PC-9 (cell line): ENCODE measurements around the gene SF1. TPM values are rescaled to one million over a fixed set of nuclear protein-coding genes. Genes with fewer than 3 reads are reported as not detected.

ENCODE experiments used
- BruUV-seq: library from RNA; stranded (reverse); fragments of 400-500 nt; replicated peaks from 2 replicates; lab custom pipeline; 2021; lab: Mats Ljungman, UMichigan
- CTCF ChIA-PET: fragments of 300-600 bp; sonication (Branson Sonifier 250); formaldehyde crosslinking; loops from one replicate; lab custom pipeline; 2022; ENCODE audit warnings: antibody characterized with exemption; lab: Charles Lee
- POLR2A ChIA-PET: fragments of 300-600 bp; sonication (Branson Sonifier 250); formaldehyde crosslinking; loops from one replicate; lab custom pipeline; 2022; ENCODE audit warnings: antibody characterized with exemption; ENCODE audit not compliant: unreplicated experiment; lab: Charles Lee
- DNase-seq, 2 experiments: peaks; one replicate each; pipeline versions ENCODE4 v3.0.0 to v3.0.0-alpha.2; 2015 to 2022; ENCODE audit warnings: mixed read lengths in 1 of 2
- H2AFZ ChIP-seq: fragments of 200-600 bp; sonication (generic); 2 replicates; pipeline ENCODE4 v1.8.1; 2017; ENCODE audit warnings: antibody characterized with exemption
- H3F3A ChIP-seq: fragments of 200-600 bp; sonication (generic); 2 replicates; pipeline ENCODE4 v1.8.1; 2017; ENCODE audit warnings: antibody characterized with exemption, mild to moderate bottlenecking, low read depth; ENCODE audit not compliant: insufficient read depth
- H3K27ac ChIP-seq: fragments of 200-600 bp; sonication (generic); 2 replicates; pipeline ENCODE4 v1.6.1; 2016; ENCODE audit warnings: mixed run types
- H3K27me3 ChIP-seq: fragments of 200-600 bp; sonication (generic); 2 replicates; pipeline ENCODE4 v1.6.1; 2016; ENCODE audit warnings: low read depth, mixed run types; ENCODE audit not compliant: insufficient read depth
- H3K36me3 ChIP-seq: fragments of 200-600 bp; sonication (generic); 2 replicates; pipeline ENCODE4 v1.6.1; 2016; ENCODE audit warnings: low read depth, mixed run types
- H3K4me1 ChIP-seq: fragments of 200-600 bp; sonication (generic); replicated peaks from 2 replicates; pipeline ENCODE4 v1.6.1; 2016; ENCODE audit warnings: mixed run types; ENCODE audit not compliant: insufficient read depth
- H3K4me2 ChIP-seq: fragments of 200-600 bp; sonication (generic); 2 replicates; pipeline ENCODE4 v1.6.1; 2017; ENCODE audit warnings: mixed run types
- H3K4me3 ChIP-seq: fragments of 200-600 bp; sonication (generic); 2 replicates; pipeline ENCODE4 v1.6.1; 2016; ENCODE audit warnings: mixed run types
- H3K79me2 ChIP-seq: fragments of 200-600 bp; sonication (generic); 2 replicates; pipeline ENCODE4 v1.6.1; 2017; ENCODE audit warnings: low read depth, mixed run types
- H3K9me2 ChIP-seq: fragments of 200-600 bp; sonication (generic); 2 replicates; pipeline ENCODE4 v1.8.1; 2017; ENCODE audit warnings: mild to moderate bottlenecking; ENCODE audit not compliant: insufficient read depth
- H3K9me3 ChIP-seq: fragments of 200-600 bp; sonication (generic); 2 replicates; pipeline ENCODE4 v1.8.1; 2016; ENCODE audit warnings: low read depth; ENCODE audit not compliant: insufficient read depth
- H4K20me1 ChIP-seq: fragments of 200-600 bp; sonication (generic); 2 replicates; pipeline ENCODE4 v1.8.1; 2017; ENCODE audit not compliant: insufficient read depth
- CTCF ChIP-seq: fragments of 200-600 bp; sonication (generic); conservative IDR thresholded peaks from 2 replicates; pipeline ENCODE4 v1.6.1; 2017; ENCODE audit warnings: mixed run types, antibody characterized with exemption, mild to moderate bottlenecking, moderate library complexity
- EZH2 ChIP-seq: fragments of 200-600 bp; sonication (generic); IDR thresholded peaks from 2 replicates; pipeline ENCODE4 v1.8.0; 2017; ENCODE audit warnings: antibody characterized with exemption, low read depth
- intact Hi-C: fragments of 100-400 bp; cut with micrococcal nuclease; formaldehyde crosslinking; loops from one replicate; pipeline ENCODE4 v1.10.0; 2022; ENCODE audit not compliant: unreplicated experiment
- total RNA-seq: library from RNA; stranded (reverse); gene quantifications from 2 replicates; pipeline ENCODE4 v1.2.3, GENCODE V29; 2021

Gene SF1
- total RNA-seq, 1 experiment from 2014 or later, result 336 TPM

DNA sequence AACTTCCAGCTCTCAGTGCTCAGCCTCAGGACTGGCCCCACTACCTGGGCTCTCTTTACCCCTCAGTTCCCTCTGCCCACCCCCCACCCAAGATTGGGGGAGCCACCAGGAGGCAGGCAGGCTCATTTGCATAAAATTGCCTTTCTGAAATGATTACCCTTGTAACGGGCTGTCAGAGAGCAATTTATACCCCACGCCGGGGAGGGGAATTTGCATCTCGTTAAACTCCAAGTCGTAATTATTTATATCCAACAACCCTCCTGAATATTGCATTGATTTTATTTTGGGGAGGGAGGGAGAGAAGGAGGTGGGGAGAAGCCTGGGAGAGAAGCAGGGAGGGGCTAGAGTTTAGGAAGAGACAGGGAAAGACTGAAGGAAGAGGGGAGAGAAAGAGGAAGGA, 63.7 kb downstream of the SF1 start:
- Histone ChIP-seq H3F3A (peaks cover 12% of the 10 kb centered on the region; the same call in 1 of the 2 replicates), H3K79me2 (no peaks in the 10 kb centered on the region), H3K4me2 (no peak overlapping the region), H2AFZ (no peak overlapping the region), H3K9me2 (no peaks in the 10 kb centered on the region), H3K4me3 (no peak overlapping the region), H3K9me3 (no peaks in the 10 kb centered on the region), H3K4me1 (peaks cover 7% of the 10 kb centered on the region), H4K20me1 (0 out of 2 replicates have a peak, but pooled peaks cover 5% of the 10 kb centered on the region), H3K36me3 (no peaks in the 10 kb centered on the region), H3K27me3 (peaks cover 59% of the 10 kb centered on the region), H3K27ac (no peak overlapping the region)
- TF ChIP-seq EZH2 (no peak), CTCF (no peak)
- BruUV-seq, result no TSS peak
- intact Hi-C loops, result no loop called here
- ChIA-PET CTCF (no interaction called here), POLR2A (interaction anchor here (0.5 kb wide), 1 partner anchor 255 kb away, joined by 3 read pairs; no protein-coding TSS in a partner anchor)
- no peak for DNase-seq

Other genes with a start within 250 kb of the SF1 start
- 0.41 and 1.1 TPM in 2 replicates for gene SLC22A11, start 222.6 kb downstream of the SF1 start, total RNA-seq
- gene SLC22A12, start 187.3 kb downstream of the SF1 start, total RNA-seq, result not detected in 2 replicates
- 0.10 TPM in 1 of 2 replicates, not detected in the other for gene NRXN2, start 55.3 kb downstream of the SF1 start, total RNA-seq
- gene RASGRP2, start 34.4 kb downstream of the SF1 start, total RNA-seq, result 1.0 and 2.1 TPM in 2 replicates
- gene PYGM, start 18.6 kb downstream of the SF1 start, total RNA-seq, result 1.3 and 1.6 TPM in 2 replicates
- gene MAP4K2, start 24.7 kb upstream of the SF1 start, total RNA-seq, result 32.6 and 34.3 TPM in 2 replicates
- gene MEN1, start 32.0 kb upstream of the SF1 start, total RNA-seq, result 48.7 and 61.6 TPM in 2 replicates
- 31.3 and 33.8 TPM in 2 replicates for gene CDC42BPG, start 66.1 kb upstream of the SF1 start, total RNA-seq
- 110 and 134 TPM in 2 replicates for gene EHD1, start 100.1 kb upstream of the SF1 start, total RNA-seq
- gene ATG2A, start 138.7 kb upstream of the SF1 start, total RNA-seq, result 48.2 and 53.2 TPM in 2 replicates
- 13.7 and 13.9 TPM in 2 replicates for gene PPP2R5B, start 146.1 kb upstream of the SF1 start, total RNA-seq
- gene GPHA2, start 157.4 kb upstream of the SF1 start, total RNA-seq, result 1.0 and 2.1 TPM in 2 replicates
- gene MAJIN, start 193.6 kb upstream of the SF1 start, total RNA-seq, result 4.5 and 7.1 TPM in 2 replicates
- 0.46 and 1.2 TPM in 2 replicates for gene BATF2, start 218.4 kb upstream of the SF1 start, total RNA-seq
- gene ARL2, start 235.6 kb upstream of the SF1 start, total RNA-seq, result 97.5 and 106 TPM in 2 replicates
- gene SNX15, start 248.9 kb upstream of the SF1 start, total RNA-seq, result 38.2 and 40.6 TPM in 2 replicates